Measurements from ENCODE around the gene ENTHD1.
"Not testable (repeated sequence)": the region's sequence is repeated elsewhere in the genome, so short reads cannot be mapped to it uniquely, and the experiment has no call there.

Gene ENTHD1

DNA sequence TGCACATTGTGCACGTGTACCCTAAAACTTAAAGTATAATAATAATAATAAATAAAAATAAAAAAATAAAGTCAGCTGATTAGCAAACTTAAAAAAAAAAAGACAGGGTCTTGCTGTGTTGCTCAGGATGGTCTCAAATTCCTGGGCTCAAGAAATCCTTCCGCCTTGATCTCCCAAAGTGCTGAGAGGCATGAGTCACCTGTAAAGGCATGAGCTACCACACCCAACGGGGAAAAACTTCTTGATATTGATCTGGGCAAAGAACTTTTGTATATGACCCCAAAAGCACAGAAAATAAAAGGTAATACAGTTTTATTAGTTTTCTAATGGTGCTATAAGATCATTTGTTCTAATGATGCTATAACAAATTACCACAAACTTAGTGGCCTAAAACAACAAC, 46.1 kb downstream of the ENTHD1 start:
- DNase-seq (ENCODE audit: low spot score): no peak

DNA sequence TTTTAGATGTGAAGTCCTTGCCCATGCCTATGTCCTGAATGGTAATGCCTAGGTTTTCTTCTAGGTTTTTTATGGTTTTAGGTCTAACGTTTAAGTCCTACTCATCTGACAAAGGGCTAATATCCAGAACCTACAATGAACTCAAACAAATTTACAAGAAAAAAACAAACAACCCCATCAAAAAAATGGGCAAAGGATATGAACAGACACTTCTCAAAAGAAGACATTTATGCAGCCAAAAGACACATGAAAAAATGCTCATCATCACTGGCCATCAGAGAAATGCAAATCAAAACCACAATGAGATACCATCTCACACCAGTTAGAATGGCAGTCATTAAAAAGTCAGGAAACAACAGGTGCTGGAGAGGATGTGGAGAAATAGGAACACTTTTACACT, 47.0 kb downstream of the ENTHD1 start:
- DNase-seq (ENCODE audit: low spot score): not testable (repeated sequence)

DNA sequence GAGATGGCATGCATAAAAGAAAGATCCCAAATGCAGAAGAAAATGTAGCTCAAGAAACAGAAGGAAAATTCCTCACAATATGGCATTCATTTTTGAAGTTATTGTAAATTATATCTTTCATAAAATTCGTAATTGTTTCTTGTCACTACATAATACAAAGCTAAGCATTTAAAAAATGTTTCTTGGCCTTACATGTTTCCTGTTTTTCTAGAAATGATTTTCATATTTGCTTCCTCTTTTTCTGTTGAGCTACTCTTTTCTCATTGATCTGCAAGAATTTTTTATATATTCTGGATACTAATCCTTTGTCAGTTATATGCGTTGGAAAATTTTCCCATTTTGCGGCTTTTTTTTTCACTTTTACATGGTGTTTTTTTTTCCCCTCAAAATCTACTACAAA, 48.0 kb downstream of the ENTHD1 start:
- no peak for DNase-seq (ENCODE audit: low spot score)

DNA sequence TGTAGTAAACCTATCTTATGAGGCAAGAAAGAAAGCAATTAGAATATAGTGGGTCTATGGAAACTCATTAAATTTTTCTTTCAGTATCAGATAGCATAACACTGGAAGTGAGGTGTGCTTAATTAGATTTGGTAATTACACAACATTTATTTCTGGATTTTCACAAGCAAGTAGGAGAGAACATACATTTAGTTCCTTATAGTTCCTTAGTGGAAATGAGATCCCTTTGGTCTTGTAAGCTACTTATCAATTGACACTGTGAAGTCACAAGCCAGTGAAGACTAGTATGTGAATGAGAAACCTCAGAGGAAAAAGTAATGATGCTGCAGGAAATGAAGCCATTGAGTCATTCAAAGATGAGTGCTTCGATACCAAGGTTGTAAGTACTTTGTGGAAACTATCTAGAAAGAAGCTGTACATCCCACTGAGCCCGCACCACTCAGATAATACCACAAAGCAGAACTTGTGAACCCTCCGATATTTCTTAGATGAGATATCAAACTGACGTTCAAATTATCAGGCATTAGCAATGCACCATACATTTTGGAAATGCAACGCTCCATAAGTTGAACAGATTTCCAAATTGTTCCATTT, 53.5 kb downstream of the ENTHD1 start:
- peak; percentile 49 for DNase-seq (ENCODE audit: low spot score)

DNA sequence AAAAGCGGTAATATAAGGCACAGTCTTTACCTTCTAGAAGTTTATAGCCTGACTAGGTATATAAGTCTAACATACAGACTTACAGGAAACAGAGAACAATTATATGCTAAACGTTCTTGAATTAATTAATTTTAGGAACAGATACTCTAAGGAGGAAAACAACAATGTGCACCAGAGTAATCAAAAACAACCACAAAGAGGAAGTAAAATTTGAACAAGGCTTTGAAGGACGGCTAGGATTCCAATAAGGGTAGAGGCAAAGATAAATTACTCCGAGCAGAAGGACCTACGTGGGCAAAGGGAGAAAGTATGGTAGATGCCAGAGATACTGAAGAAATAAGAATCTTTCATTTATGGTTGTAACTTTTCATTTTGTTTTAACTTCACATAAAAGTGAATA, 54.4 kb downstream of the ENTHD1 start:
- DNase-seq (ENCODE audit: low spot score): no peak

DNA sequence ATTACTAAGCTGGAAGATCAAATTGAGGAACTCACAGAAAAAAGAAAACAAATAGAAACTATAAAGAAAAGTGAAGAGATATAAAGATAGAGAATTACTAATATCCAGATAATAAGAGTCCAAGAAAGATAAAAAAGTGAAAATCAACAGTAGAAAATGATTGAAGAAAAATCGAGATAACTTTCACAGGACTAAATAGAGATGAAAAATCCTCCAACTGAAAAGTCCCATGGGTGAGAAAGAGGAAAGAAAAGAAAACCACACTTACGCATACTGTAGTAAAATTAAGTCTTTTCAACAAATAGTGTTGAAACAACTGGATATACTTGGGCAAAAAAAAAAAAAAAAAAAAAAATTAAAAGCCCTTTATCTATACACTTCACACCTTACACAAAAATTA, 60.0 kb downstream of the ENTHD1 start:
- DNase-seq (ENCODE audit: low spot score): no peak

DNA sequence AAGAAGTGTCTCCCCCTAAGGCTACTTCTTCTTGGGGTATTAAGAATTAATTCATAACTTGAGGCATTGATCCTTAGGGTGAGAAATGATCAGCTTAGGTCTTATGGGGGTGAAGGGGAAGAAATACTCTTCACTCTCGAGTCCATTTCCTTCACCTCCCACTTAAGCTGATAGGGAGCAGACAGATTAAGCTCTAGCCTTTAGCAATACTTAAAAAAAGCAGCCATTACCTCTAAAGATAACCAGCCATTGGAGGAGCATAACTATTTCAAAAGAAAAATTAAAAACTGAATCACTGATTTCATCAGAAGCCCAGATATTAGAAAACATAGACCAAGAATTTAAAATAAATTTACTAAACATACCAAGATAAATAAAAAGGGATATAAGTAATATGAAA, 60.5 kb downstream of the ENTHD1 start:
- no peak for DNase-seq (ENCODE audit: low spot score)

DNA sequence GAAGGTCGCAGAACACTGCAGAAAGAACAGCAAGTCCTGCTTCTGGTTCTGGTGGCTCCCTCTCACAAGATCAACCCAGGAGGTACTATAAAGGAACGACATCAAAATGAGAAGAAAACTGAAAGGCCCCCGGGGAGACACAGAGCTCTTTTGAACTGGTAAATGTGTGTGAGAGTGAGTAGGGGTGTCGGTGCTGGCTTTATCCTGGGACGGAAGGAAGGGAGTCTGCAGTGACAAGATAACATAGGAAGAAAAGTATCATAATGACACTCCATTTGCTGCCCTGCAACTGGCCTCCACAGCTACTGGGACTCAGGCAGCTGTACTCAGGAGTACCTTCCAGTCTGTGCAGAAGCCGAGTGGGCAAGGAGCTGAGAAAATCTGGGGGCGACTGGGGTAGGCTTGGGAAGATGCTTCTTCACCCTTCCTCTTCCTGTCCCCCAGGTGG, 60.9 kb downstream of the ENTHD1 start:
- no peak for DNase-seq (ENCODE audit: low spot score)

DNA sequence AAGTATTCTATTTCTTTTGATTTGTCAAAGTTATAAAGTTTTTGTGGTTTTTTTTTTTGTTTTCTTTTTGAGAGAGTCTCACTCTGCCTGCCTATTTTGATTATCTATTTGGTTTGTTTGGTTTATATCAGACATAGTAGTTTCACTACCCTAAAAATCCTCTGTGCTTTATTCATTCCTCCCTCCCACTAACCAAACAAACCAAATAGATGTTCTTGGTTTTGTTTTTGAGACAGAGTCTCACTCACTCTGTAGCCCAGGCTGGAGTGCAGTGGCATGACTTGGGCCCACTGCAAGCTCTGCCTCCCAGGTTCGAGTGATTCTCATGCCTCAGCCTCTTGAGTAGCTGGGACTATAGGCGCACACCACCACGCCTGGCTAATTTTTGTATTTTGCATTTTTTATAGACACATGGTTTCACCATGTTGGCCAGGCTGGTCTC, 67.9 kb downstream of the ENTHD1 start:
- no peak for DNase-seq (ENCODE audit: low spot score)

DNA sequence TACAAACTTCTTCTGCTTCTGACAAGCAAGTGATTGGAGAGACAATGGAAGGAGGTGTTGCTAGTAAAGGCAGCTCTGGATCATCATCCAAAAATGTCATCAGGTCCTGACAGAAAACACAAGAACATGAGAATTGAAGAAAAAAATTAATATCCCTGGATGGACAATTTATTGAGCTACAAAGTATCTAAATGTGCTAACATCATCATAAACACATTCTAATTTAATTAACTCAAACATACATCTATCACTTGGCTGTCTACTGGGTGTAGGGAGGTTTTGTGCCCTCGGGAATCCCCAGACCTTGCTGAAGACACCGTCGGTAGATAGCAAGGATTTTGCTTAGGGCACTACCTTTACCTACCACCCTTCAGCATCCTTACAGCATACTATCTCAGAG, 72.6 kb downstream of the ENTHD1 start:
- DNase-seq (ENCODE audit: low spot score): no peak

DNA sequence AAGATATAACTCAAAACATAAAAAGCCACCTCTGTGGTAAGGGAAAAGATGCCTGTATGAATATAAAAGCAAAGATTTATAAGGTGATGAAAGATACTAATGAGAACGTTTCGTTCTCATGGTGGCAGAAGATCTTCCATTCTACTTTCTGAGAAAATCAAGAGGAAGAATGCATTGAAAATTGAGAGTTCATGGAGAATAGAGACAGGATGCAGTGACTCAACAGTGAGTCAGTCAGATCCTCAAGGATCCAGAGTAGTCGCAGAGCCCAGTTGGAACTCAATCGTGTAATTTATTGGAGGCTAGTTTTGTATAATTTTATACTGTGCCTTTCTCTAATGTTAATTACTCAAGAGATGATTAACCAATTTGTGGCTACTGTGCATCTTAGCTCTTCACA, 73.3 kb downstream of the ENTHD1 start:
- no peak for DNase-seq (ENCODE audit: low spot score)

DNA sequence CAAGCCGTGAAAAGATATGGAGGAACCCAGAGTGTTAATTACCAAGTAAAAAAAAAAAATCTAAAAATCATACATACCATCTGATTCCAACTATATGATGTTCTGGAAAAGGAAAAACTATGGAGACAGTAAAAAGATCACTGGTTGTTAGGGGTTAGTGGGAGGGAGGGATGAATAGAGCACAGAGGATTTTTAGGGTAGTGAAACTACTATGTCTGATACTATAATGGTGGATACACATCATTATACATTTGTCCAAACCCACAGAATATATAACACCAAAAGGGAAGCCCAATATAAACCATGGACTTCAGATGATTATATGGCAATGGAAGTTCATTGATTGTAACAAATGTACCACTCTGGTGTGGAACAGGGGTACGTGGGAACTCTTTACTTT, 74.1 kb downstream of the ENTHD1 start:
- no peak for DNase-seq (ENCODE audit: low spot score)

DNA sequence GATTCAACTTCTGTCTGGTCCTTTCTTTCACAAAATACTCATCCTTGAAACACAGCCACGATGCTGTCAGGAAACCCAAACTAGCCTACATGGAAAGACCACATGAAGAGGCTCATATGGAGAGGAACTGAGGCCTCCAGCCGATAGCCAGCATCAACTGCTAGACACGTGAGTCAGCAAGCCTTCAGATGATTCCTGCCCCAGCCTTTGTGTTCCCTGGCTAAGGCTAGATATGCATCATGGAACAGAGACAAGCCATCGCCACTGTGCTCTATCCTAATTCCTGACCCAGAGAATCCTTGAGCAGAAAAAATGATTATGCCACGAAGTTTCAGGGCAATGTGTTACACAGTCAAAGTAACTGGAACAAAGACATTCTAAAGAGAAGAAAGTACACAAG, 75.5 kb downstream of the ENTHD1 start:
- DNase-seq (ENCODE audit: low spot score): no peak

DNA sequence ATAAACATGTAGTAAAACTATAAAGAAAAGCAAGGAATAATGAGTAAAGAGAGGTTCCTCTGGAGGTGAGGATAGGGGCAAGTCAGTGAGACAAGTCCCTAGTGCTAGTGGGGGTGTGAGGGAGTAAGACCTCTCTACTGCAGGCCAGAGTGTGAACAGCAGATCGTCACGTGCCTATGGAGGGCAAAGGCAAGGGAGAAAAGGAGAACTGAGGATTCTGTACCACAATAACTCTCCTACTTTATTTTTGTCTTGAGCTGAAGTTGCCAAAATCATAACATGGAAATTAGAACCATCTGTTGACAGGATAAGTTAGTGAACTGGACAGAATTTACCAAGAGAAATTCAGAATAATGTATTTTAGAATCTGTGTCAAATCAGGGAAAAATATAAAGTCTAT, 77.6 kb downstream of the ENTHD1 start:
- no peak for DNase-seq (ENCODE audit: low spot score)

DNA sequence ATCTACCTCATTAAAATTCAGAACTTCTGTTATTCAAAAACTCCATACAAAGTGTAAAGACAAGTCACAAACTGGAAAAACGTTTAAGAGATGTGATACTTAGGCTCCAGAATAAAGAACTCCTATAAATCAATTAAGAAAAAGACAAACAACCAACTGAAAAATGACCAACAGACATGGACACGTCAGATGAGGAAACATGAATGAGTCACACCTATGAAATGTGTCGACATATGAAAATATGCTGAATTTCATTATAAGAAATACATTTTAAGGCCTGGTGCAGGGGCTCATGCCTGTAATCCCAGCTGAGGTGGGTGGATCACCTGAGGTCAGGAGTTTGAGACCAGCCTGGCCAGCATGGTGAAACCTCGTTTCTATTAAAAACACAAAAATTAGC, 78.7 kb downstream of the ENTHD1 start:
- no peak for DNase-seq (ENCODE audit: low spot score)

DNA sequence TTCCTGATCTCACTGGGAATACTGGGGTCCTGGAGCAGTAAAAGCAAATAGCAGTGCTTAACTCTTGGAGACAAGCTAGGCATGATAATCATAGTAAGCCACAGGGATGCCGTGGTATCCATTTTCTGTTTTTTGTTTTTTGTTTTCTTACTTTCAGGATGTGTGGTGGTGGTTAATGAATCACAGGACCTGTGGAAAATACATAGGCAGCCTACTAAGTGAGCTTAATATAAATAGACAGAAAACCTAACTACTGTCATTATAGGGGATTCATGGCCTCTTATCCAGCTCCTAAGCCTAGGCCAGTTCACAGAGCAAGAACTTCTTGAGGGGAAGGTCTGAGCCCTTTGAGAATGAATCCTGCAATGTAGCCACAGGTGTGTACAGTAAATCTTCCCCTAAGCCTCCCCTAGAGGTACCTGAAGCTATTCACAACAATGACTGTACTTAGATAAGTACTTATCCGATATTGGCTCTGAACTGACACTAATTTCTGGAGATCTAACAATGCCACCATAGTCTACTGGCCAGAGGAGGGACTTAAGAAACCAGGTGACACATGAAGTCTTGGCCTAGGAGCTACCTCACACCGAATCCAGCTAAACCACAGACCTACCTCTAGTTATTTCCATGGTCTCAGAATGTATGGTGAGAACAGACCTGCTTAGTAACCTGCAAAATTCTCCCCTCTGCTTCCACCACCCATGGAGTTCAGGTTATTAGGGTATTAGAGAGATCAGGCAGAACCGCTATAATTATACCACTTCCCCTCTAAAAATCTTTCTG, 83.6 kb downstream of the ENTHD1 start:
- no peak for DNase-seq (ENCODE audit: low spot score)

DNA sequence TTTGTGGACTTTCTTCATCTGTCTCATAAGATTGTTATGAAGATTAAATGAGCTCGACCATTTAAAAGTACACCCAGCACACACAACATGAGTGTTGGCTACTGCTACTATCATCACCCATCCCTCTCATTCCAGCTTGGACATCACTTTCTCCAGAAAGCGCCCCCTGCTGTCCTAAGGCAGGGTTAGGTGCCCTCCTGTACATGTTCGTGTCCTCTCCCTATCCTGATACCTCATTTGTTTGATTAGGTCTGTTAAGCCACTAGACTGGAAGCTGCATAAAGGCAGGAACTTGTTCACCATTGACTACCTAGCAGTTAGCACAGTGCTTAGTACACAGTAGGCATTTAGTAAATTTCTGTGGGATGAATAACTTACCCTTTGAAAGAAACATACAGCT, 85.5 kb downstream of the ENTHD1 start:
- DNase-seq (ENCODE audit: low spot score): peak; percentile 34

DNA sequence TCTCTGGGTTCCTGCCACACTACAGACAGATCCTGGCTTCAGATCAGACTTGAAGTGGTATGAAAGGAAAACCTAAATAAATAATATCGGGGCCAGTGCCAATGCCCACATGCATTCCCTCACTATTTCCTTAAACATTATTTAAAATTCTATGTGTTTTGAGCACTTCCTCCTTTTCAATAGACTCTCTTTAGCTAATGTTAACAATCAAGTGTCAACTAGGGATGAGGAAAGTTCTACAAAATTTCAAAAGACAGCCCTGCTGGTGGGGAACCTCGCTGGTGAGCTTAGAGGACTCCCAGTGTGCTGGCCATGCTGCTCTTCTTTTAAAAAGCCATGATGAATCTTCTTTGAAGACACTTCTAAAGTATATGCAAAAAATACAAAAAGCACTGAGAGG, 87.5 kb downstream of the ENTHD1 start:
- no peak for DNase-seq (ENCODE audit: low spot score)

DNA sequence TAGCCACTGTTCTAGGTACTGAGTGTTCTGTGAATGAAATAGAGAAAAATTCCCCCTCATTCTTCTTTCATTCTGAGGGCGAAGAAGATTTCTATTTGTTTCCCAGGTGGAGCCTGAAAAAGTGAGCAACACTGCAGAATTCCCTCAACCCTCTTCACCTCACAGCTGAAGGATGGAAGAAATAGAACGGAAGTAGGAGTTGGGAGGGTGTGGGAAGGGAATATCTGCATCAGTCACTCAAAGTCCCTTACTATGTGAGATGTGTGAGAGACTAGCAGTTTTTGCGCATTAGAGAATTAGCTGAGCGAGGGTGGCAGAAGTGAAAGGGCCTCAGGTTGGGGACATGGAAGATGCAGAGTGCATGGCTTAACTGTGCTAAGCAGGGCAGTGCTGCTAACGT, 88.4 kb downstream of the ENTHD1 start:
- no peak for DNase-seq (ENCODE audit: low spot score)

DNA sequence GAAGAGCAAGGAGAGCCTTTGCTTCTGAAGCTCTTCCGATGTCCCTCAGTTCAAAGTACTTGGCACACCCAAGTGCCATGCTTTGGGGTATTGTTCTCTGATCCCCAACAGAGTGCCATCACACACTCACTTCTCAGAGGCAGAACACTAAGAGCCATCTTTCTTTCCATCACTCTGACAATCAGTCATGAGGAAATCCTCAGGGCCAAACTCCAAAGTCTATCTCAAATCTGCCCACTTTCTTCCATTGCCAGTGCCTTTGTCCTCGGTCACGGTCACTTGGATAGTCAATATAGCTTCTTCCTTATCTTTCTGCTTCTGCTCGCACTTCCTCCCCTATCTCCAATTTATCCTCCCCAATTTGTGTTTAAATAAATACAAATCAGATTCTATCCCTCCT, 90.9 kb downstream of the ENTHD1 start:
- no peak for DNase-seq (ENCODE audit: low spot score)

DNA sequence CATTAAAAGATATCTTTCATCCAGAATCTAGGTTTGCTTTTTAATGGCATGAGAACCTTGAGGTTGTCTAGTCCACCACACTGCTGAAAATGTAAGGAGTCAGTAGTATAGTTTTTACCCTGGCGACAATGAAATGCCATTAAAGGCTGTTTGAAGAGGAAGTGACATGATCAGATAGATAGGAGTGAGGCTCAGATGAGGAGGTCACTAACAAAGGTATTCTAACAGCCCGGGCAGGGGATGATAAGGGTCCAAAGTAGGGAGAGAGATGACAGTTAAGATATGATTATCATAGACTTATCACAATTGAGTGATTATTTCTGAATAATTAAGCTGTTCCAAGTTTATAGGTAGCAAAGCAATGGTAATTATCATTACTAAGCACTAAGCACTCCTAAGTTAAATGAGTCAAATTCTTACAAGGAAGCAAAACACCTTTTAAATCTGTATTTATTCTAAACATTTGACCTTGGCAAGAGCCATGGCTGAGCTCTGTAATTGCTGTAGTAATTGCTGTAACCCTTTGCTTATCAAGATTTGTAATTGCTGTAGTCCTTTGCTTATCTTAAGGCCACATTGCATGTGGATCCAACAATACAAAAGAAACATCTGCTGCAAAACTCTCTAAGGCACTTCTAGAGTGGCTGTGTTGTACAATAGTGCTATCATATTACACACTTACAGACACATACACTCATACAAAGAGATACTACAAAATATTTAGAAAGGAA, 92.6 kb downstream of the ENTHD1 start:
- no peak for DNase-seq (ENCODE audit: low spot score)

DNA sequence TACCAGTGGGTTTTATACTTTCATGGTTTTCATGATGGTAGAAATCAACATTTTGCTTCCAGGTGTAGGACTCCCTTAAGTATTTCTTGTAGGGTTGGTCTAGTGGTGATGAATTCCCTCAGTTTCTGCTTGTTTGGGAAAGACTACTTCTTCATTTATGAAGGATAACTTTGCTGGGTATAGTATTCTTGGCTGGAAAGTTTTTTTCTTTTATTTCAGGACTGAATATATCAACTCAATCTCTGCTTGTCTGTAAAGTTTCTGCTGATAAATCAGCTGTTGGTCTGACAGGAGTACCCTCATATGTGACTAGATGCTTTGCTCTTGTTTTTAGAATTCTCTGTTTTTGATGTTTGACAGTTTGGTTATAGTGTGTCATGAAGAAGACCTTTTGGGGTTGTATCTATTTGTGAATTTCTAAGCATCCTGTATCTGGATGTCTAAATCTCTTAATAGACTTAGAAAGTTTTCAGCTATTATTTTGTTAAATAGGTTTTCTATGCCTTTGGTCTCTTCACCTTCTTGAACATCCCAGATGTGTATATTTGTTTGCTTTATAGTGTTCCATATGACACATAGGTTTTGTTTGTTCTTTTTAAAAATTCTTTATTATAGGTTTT, 95.9 kb downstream of the ENTHD1 start:
- DNase-seq (ENCODE audit: low spot score): no peak

DNA sequence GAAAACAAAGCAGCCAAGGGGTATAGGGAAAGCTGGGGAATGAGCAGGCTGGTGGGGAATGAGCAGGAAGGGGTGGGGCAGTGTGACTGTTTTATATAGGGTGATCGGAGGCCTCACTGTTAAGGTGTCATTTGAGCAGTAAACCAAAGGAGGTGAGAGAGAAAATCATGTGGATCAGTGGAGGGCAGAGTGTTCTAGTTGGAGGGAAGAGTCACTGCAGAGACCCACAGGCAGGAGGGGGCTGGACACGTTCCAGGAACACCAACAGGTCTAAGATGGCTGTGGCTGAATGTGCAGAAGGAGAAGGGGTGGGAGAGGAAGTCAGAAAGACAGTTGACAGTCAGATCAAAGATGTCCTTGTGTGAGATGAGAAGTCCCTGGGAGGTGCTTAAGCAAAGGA, 103.8 kb downstream of the ENTHD1 start:
- DNase-seq (ENCODE audit: low spot score): no peak

Measured in CD4-positive, alpha-beta T cell treated with Interleukin-15 for 4 hours (primary cell).